CD8-positive, alpha-beta memory T cell (primary cell): ENCODE measurements around the gene LTBP1. TPM values are rescaled to one million over a fixed set of nuclear protein-coding genes. Genes with fewer than 3 reads are reported as not detected.

Experiments
- CTCF ChIA-PET: fragments of 350-600 bp; sonication (Branson Sonifier 250); formaldehyde crosslinking; loops from one replicate; lab custom pipeline; 2021; ENCODE audit warnings: antibody characterized with exemption; lab: Charles Lee
- POLR2A ChIA-PET: fragments of 350-600 bp; sonication (Branson Sonifier 250); formaldehyde crosslinking; loops from one replicate; lab custom pipeline; 2021; ENCODE audit warnings: antibody characterized with exemption; lab: Charles Lee
- DNase-seq, 5 donors: peaks; one replicate each; pipeline versions ENCODE4 v3.0.0 to v3.0.0-alpha.2; 2020 to 2022; ENCODE audit warnings: mixed read lengths in 1 of 5
- H3K27ac ChIP-seq: one replicate; pipeline ENCODE4 v1.7.0; 2013; ENCODE audit warnings: low read depth, mild to moderate bottlenecking, low read length, moderate library complexity
- H3K27me3 ChIP-seq: 2 replicates; pipeline ENCODE4 v1.7.0; 2013; ENCODE audit warnings: low read length, mild to moderate bottlenecking; ENCODE audit not compliant: insufficient read depth, poor library complexity, severe bottlenecking
- H3K36me3 ChIP-seq: 2 replicates; pipeline ENCODE4 v1.7.0; 2013; ENCODE audit warnings: mild to moderate bottlenecking, low read length, moderate library complexity; ENCODE audit not compliant: insufficient read depth
- H3K4me1 ChIP-seq: 2 replicates; pipeline ENCODE4 v1.7.0; 2013; ENCODE audit warnings: mild to moderate bottlenecking, low read length, moderate library complexity; ENCODE audit not compliant: insufficient read depth
- H3K4me3 ChIP-seq: 2 replicates; pipeline ENCODE4 v1.7.0; 2013; ENCODE audit warnings: mild to moderate bottlenecking, low read length
- H3K9me3 ChIP-seq: 2 replicates; pipeline ENCODE4 v1.7.0; 2013; ENCODE audit warnings: mild to moderate bottlenecking, low read length
- H3K27ac Mint-ChIP-seq, 8 donors: one replicate each; pipeline ENCODE4 v1.8.0; 2020 to 2021; ENCODE audit warnings: mixed read lengths in 8 of 8, mild to moderate bottlenecking in 6 of 8, inconsistent platforms in 3 of 8, moderate library complexity in 3 of 8
- H3K27me3 Mint-ChIP-seq, 2 donors: one replicate each; pipeline ENCODE4 v1.8.0; 2020 to 2021; ENCODE audit warnings: mixed read lengths in 2 of 2, mild to moderate bottlenecking in 1 of 2, moderate library complexity in 1 of 2
- H3K36me3 Mint-ChIP-seq, 3 donors: one replicate each; pipeline ENCODE4 v1.8.0; 2020 to 2021; ENCODE audit warnings: mixed read lengths in 3 of 3, inconsistent platforms in 1 of 3, mild to moderate bottlenecking in 1 of 3
- H3K4me1 Mint-ChIP-seq, 3 donors: one replicate each; pipeline ENCODE4 v1.8.0; 2020 to 2021; ENCODE audit warnings: mixed read lengths in 3 of 3, inconsistent platforms in 1 of 3, mild to moderate bottlenecking in 1 of 3
- H3K4me3 Mint-ChIP-seq, 7 donors: one replicate each; pipeline ENCODE4 v1.8.0; 2020 to 2021; ENCODE audit warnings: mixed read lengths in 7 of 7, mild to moderate bottlenecking in 6 of 7, moderate library complexity in 4 of 7, inconsistent platforms in 2 of 7
- H3K9me3 Mint-ChIP-seq, 5 donors: one replicate each; pipeline ENCODE4 v1.8.0; 2020 to 2022; ENCODE audit warnings: mixed read lengths in 5 of 5, mild to moderate bottlenecking in 3 of 5, moderate library complexity in 2 of 5, inconsistent platforms in 1 of 5
- polyA plus RNA-seq: library from polyadenylated mRNA; unstranded; fragments of 300-500 nt; fragmentation: Illumina TruSeq; gene quantifications from one replicate; pipeline ENCODE4 v1.2.3, GENCODE V29; 2021
- total RNA-seq, 2 experiments: library from RNA; stranded (reverse); gene quantifications; one replicate each; pipeline ENCODE4 v1.2.3, GENCODE V29; 2021

Gene LTBP1
- total and polyA plus RNA-seq, 3 experiments from 2014 or later = not detected

- Mint-ChIP-seq H3K4me3 (no peak overlapping the region), H3K27me3 (peaks cover 0 to 3% of the 10 kb centered on the region in 2 donors), H3K9me3 (no peaks in the 10 kb centered on the region), H3K36me3 (no peaks in the 10 kb centered on the region), H3K27ac (no peak overlapping the region), H3K4me1 (no peaks in the 10 kb centered on the region)
- Histone ChIP-seq H3K9me3 (no peaks in the 10 kb centered on the region), H3K4me3 (no peak overlapping the region), H3K36me3 (no peaks in the 10 kb centered on the region), H3K4me1 (no peaks in the 10 kb centered on the region), H3K27ac (no peak overlapping the region), H3K27me3 (no peaks in the 10 kb centered on the region)
- ChIA-PET POLR2A (no interaction called here), CTCF (no interaction called here)
- DNase-seq = no peak
Observed at GRCh38 chr2:33425161-33425560, 478.4 kb downstream of the LTBP1 start.

- Histone ChIP-seq H3K27ac (no peak overlapping the region), H3K27me3 (no peaks in the 10 kb centered on the region), H3K9me3 (no peaks in the 10 kb centered on the region), H3K36me3 (no peaks in the 10 kb centered on the region), H3K4me3 (no peak overlapping the region), H3K4me1 (no peaks in the 10 kb centered on the region)
- Mint-ChIP-seq H3K36me3 (no peaks in the 10 kb centered on the region), H3K4me3 (no peak overlapping the region), H3K9me3 (no peaks in the 10 kb centered on the region), H3K4me1 (no peaks in the 10 kb centered on the region), H3K27ac (no peak overlapping the region), H3K27me3 (no peaks in the 10 kb centered on the region)
- DNase-seq = no peak
- CTCF ChIA-PET = no interaction called here
- POLR2A ChIA-PET = no interaction called here
Observed at GRCh38 chr2:33425586-33426031, 478.9 kb downstream of the LTBP1 start.

GRCh38 chr2:33426666-33427231 is 480.0 kb downstream of the LTBP1 start:
- no peak overlapping the region for H3K4me3 Mint-ChIP-seq
- H3K36me3 Mint-ChIP-seq = no peaks in the 10 kb centered on the region
- H3K9me3 ChIP-seq = no peaks in the 10 kb centered on the region
- no peaks in the 10 kb centered on the region for H3K4me1 Mint-ChIP-seq
- H3K4me1 ChIP-seq = no peaks in the 10 kb centered on the region
- H3K27ac ChIP-seq = no peak overlapping the region
- no peaks in the 10 kb centered on the region for H3K9me3 Mint-ChIP-seq
- H3K36me3 ChIP-seq = no peaks in the 10 kb centered on the region
- no peak for DNase-seq
- CTCF ChIA-PET = no interaction called here
- H3K27ac Mint-ChIP-seq = no peak overlapping the region
- H3K4me3 ChIP-seq = no peak overlapping the region
- POLR2A ChIA-PET = no interaction called here
- peaks cover 3 to 4% of the 10 kb centered on the region in 2 donors for H3K27me3 Mint-ChIP-seq
- no peaks in the 10 kb centered on the region for H3K27me3 ChIP-seq

- POLR2A ChIA-PET = no interaction called here
- H3K9me3 Mint-ChIP-seq = no peaks in the 10 kb centered on the region
- Histone ChIP-seq H3K36me3 (no peaks in the 10 kb centered on the region), H3K27me3 (no peaks in the 10 kb centered on the region), H3K27ac (no peak overlapping the region), H3K4me3 (no peak overlapping the region), H3K9me3 (no peaks in the 10 kb centered on the region), H3K4me1 (no peaks in the 10 kb centered on the region)
- CTCF ChIA-PET = no interaction called here
- no peaks in the 10 kb centered on the region for H3K4me1 Mint-ChIP-seq
- H3K27ac Mint-ChIP-seq = no peak overlapping the region
- H3K4me3 Mint-ChIP-seq = no peak overlapping the region
- H3K36me3 Mint-ChIP-seq = no peaks in the 10 kb centered on the region
- H3K27me3 Mint-ChIP-seq = peaks cover 3 to 17% of the 10 kb centered on the region in 2 donors
- DNase-seq = no peak
Observed at GRCh38 chr2:33430077-33430476, 483.3 kb downstream of the LTBP1 start.

- H3K36me3 ChIP-seq = no peaks in the 10 kb centered on the region
- no peaks in the 10 kb centered on the region for H3K9me3 Mint-ChIP-seq
- no peak overlapping the region for H3K27ac ChIP-seq
- no peak overlapping the region for H3K27ac Mint-ChIP-seq
- no peaks in the 10 kb centered on the region for H3K36me3 Mint-ChIP-seq
- H3K27me3 Mint-ChIP-seq = peaks cover 3 to 18% of the 10 kb centered on the region in 2 donors
- no peaks in the 10 kb centered on the region for H3K27me3 ChIP-seq
- no peaks in the 10 kb centered on the region for H3K4me1 ChIP-seq
- H3K9me3 ChIP-seq = no peaks in the 10 kb centered on the region
- no peak for DNase-seq
- H3K4me1 Mint-ChIP-seq = no peaks in the 10 kb centered on the region
- no peak overlapping the region for H3K4me3 Mint-ChIP-seq
- POLR2A ChIA-PET = no interaction called here
- CTCF ChIA-PET = no interaction called here
- no peak overlapping the region for H3K4me3 ChIP-seq
Observed at GRCh38 chr2:33430856-33431255, 484.1 kb downstream of the LTBP1 start.

- H3K27me3 Mint-ChIP-seq = peaks cover 6 to 33% of the 10 kb centered on the region in 2 donors
- no peaks in the 10 kb centered on the region for H3K9me3 ChIP-seq
- H3K4me3 ChIP-seq = no peak overlapping the region
- DNase-seq = no peak
- H3K27ac ChIP-seq = no peak overlapping the region
- no peaks in the 10 kb centered on the region for H3K36me3 Mint-ChIP-seq
- H3K27me3 ChIP-seq = no peaks in the 10 kb centered on the region
- no peaks in the 10 kb centered on the region for H3K4me1 ChIP-seq
- no peak overlapping the region for H3K4me3 Mint-ChIP-seq
- ChIA-PET POLR2A (no interaction called here), CTCF (no interaction called here)
- no peaks in the 10 kb centered on the region for H3K4me1 Mint-ChIP-seq
- no peak overlapping the region for H3K27ac Mint-ChIP-seq
- H3K36me3 ChIP-seq = no peaks in the 10 kb centered on the region
- no peaks in the 10 kb centered on the region for H3K9me3 Mint-ChIP-seq
Observed at GRCh38 chr2:33432871-33433270, 486.1 kb downstream of the LTBP1 start.

GRCh38 chr2:33433279-33434235 is 486.8 kb downstream of the LTBP1 start:
- Mint-ChIP-seq H3K4me3 (no peak overlapping the region), H3K9me3 (no peaks in the 10 kb centered on the region), H3K4me1 (no peaks in the 10 kb centered on the region), H3K27me3 (peaks cover 6 to 33% of the 10 kb centered on the region in 2 donors), H3K27ac (no peak overlapping the region), H3K36me3 (no peaks in the 10 kb centered on the region)
- no peak for DNase-seq
- no peaks in the 10 kb centered on the region for H3K4me1 ChIP-seq
- ChIA-PET CTCF (interaction anchor here (1.3 kb wide), 1 partner anchor 14 kb away, joined by 3 read pairs; no protein-coding TSS in a partner anchor), POLR2A (no interaction called here)
- H3K4me3 ChIP-seq = no peak overlapping the region
- H3K9me3 ChIP-seq = no peaks in the 10 kb centered on the region
- no peaks in the 10 kb centered on the region for H3K36me3 ChIP-seq
- no peaks in the 10 kb centered on the region for H3K27me3 ChIP-seq
- H3K27ac ChIP-seq = no peak overlapping the region

- Mint-ChIP-seq H3K4me3 (no peak overlapping the region), H3K4me1 (no peaks in the 10 kb centered on the region), H3K27me3 (peaks cover 9 to 42% of the 10 kb centered on the region in 2 donors), H3K36me3 (no peaks in the 10 kb centered on the region), H3K9me3 (no peaks in the 10 kb centered on the region), H3K27ac (no peak overlapping the region)
- no peaks in the 10 kb centered on the region for H3K4me1 ChIP-seq
- H3K4me3 ChIP-seq = no peak overlapping the region
- no peak for DNase-seq
- H3K27ac ChIP-seq = no peak overlapping the region
- no peaks in the 10 kb centered on the region for H3K36me3 ChIP-seq
- CTCF ChIA-PET = no interaction called here
- H3K27me3 ChIP-seq = no peaks in the 10 kb centered on the region
- POLR2A ChIA-PET = no interaction called here
- no peaks in the 10 kb centered on the region for H3K9me3 ChIP-seq
Observed at GRCh38 chr2:33435518-33435917, 488.8 kb downstream of the LTBP1 start.
